Transverse colon (tissue), 4 donors: ENCODE results near the gene TENT4B. TPM values are rescaled to one million over a fixed set of nuclear protein-coding genes. Genes with fewer than 3 reads are reported as not detected.
A peak's percentile ranks its signal among the peaks of the same experiment; 100 is the strongest.

Experiments used
- DNase-seq: peaks from one replicate; pipeline ENCODE4 v3.0.0-alpha.2; 2019
- H3K27ac ChIP-seq, 4 donors: fragments of 200-600 bp; sonication (generic); 2 replicates each; pipeline ENCODE4 v1.5.1; 2016 to 2018; ENCODE audit warnings: inconsistent platforms in 4 of 4
- H3K27me3 ChIP-seq: fragments of 200-600 bp; sonication (generic); 2 replicates; pipeline ENCODE4 v1.5.1; 2017; ENCODE audit warnings: inconsistent platforms
- H3K36me3 ChIP-seq, 4 donors: fragments of 200-600 bp; sonication (generic); 2 replicates each; pipeline ENCODE4 v1.5.1; 2017 to 2019; ENCODE audit warnings: inconsistent platforms in 4 of 4
- H3K4me1 ChIP-seq, 4 donors: fragments of 200-600 bp; sonication (generic); 2 replicates each; pipeline ENCODE4 v1.5.1; 2017 to 2020; ENCODE audit warnings: inconsistent platforms in 4 of 4
- H3K4me3 ChIP-seq, 4 donors: fragments of 200-600 bp; sonication (generic); 1 replicate in 1 of 4; 2 replicates in 3 of 4; pipeline versions ENCODE4 v1.5.1 to v1.6.1; 2017 to 2019; ENCODE audit warnings: inconsistent platforms in 4 of 4
- H3K9me3 ChIP-seq, 2 donors: fragments of 200-600 bp; sonication (generic); 2 replicates each; pipeline ENCODE4 v1.5.1; 2017 to 2019; ENCODE audit warnings: inconsistent platforms in 2 of 2
- CTCF ChIP-seq, 5 experiments: fragments of 200-600 bp in 3 of 5; fragments of 450-650 bp in 2 of 5; sonication (generic) in 3 of 5; IDR thresholded peaks; 1 replicate in 2 of 5; 2 replicates in 3 of 5; pipeline ENCODE4 v1.5.1; 2016 to 2017; ENCODE audit warnings: antibody characterized with exemption in 5 of 5, inconsistent platforms in 3 of 5, mild to moderate bottlenecking in 2 of 5, moderate library complexity in 1 of 5
- EP300 ChIP-seq: sonication (generic); formaldehyde crosslinking; IDR thresholded peaks from one replicate; pipeline ENCODE4 v1.6.1; 2017; ENCODE audit warnings: antibody characterized with exemption, low read depth
- POLR2A ChIP-seq: fragments of 450-650 bp; IDR thresholded peaks from one replicate; pipeline ENCODE4 v1.6.1; 2016; ENCODE audit warnings: antibody characterized with exemption, mild to moderate bottlenecking, moderate library complexity
- POLR2AphosphoS5 ChIP-seq, 3 donors: sonication (generic); formaldehyde crosslinking; IDR thresholded peaks; one replicate each; pipeline ENCODE4 v1.6.1; 2016; ENCODE audit warnings: antibody characterized with exemption in 3 of 3
- WGBS, 2 donors: methylation state at CpG; one replicate each; pipeline ENCODE4 v1.1.5; 2018; ENCODE audit warnings: low coverage in 1 of 2; 5-methylcytosine and 5-hydroxymethylcytosine counted together
- in situ Hi-C, 4 donors: fragments of 200-750 bp; cut with MboI; loops; one replicate each; pipeline versions ENCODE4 v1.15.0 to v1.15.1; 2017; ENCODE audit warnings: low sequenced_read_pairs in 3 of 4, low pct_ligation_motif_present in 1 of 4, low pct_unique_long_range_greater_than_20kb in 1 of 4
- intact Hi-C: fragments of 100-400 bp; cut with DNase I; formaldehyde crosslinking; loops from one replicate; pipeline ENCODE4 v1.15.1; 2023; ENCODE audit warnings: low total_unique reads
- total RNA-seq, 4 donors: library from RNA; depleted of rRNA; stranded (reverse); fragments of >200 nt; gene quantifications; one replicate each; pipeline ENCODE4 v1.1.0, GENCODE V29; 2016

TENT4B gene
- total RNA-seq, 4 donors from 2014 or later, result 8.2 to 18.0 (median 13.0) TPM

DNA sequence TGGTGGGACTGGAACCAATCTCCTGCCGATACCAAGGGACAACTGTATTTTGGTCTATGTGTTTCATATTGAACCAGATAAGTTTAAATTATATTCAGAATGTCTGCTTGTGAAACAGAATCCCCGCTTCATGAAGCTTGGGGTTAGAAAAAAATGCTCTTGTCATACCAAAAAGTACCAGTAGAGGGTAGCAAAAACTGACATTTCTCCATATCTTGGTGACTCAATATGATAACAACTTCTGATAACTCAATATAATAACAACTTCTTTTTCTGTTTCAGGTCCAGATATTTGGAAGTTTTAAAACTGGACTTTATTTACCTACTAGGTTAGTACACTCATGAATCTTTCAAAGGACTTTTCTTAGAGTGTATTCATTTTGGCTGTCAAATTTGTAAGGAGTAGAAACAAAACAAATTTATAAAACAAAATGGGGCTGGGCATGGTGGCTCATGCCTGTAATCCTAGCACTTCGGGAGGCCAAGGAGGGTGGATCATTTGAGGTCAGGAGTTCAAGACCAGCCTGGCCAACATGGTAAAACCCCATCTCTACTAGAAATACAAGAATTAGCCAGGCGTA is 60.9 kb downstream of the TENT4B start:
- intact Hi-C loops, result loop anchor here (10.0 kb wide), 1 partner anchor 151 kb away; the partner anchor contains the start of gene BRD7
- Histone ChIP-seq H3K4me1 (peaks cover 18 to 21% (median 21%) of the 10 kb centered on the region in 4 donors), H3K27ac (no peak overlapping the region), H3K27me3 (no peaks in the 10 kb centered on the region), H3K4me3 (no peak overlapping the region), H3K9me3 (no peaks in the 10 kb centered on the region), H3K36me3 (peaks cover 0 to 34% (median 13%) of the 10 kb centered on the region in 4 donors)
- in situ Hi-C loops, result loop anchor here (10.0 kb wide), 2 partner anchors 141 to 189 kb away; partner anchors contain the start of gene CNEP1R1 (in 3 of the 4)
- DNase-seq, result no peak
- 51 to 60% methylated on average over 3 to 4 of the region's 4 CpGs for WGBS, 2 donors
- TF ChIP-seq POLR2AphosphoS5 (IDR thresholded peaks at IDR 0.05) (no peak), EP300 (no peak), CTCF (IDR thresholded peaks at IDR 0.05) (peak; percentile 83 to 87 (median 84))

- no peak overlapping the region for H3K4me3 ChIP-seq
- H3K4me1 ChIP-seq, result peaks cover 3 to 5% (median 4%) of the 10 kb centered on the region in 4 donors
- no peaks in the 10 kb centered on the region for H3K9me3 ChIP-seq
- TF ChIP-seq POLR2AphosphoS5 (IDR thresholded peaks at IDR 0.05) (no peak), EP300 (no peak)
- DNase-seq, result no peak
- in situ Hi-C loops (loop anchor here (10.0 kb wide), 2 partner anchors 139 to 191 kb away; partner anchors contain the start of gene CNEP1R1 (in 3 of the 4)), intact Hi-C loops (loop anchor here (10.0 kb wide), 1 partner anchor 149 kb away; the partner anchor contains the start of gene BRD7)
- H3K27me3 ChIP-seq, result no peaks in the 10 kb centered on the region
- H3K36me3 ChIP-seq, result peaks cover 0 to 38% (median 13%) of the 10 kb centered on the region in 4 donors
- no peak overlapping the region for H3K27ac ChIP-seq
- 89 to 92% methylated on average over 4 of the region's 4 CpGs for WGBS, 2 donors
Observed at GRCh38 chr16:50215680-50216079, 62.6 kb downstream of the TENT4B start.

DNA sequence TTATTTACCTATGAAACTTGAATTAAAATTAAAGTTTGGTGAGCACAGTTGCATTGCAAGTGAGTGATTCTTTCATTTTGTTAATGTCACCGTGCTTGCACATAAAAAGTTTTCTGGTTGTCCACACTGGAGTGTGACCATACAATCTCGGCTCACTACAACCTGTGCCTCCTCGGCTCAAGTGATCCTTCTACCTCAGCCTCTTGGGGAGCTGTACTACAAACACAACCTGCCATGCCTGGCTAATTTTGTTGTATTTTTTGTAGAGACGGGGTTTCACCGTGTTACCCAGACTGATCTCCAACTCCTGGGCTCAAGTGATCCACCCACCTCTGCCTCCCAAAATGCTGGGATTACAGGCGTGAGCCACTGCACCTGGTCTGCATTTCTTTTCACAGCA is 63.1 kb downstream of the TENT4B start:
- in situ Hi-C loops, result loop anchor here (10.0 kb wide), 2 partner anchors 139 to 191 kb away; partner anchors contain the start of gene CNEP1R1 (in 3 of the 4)
- WGBS, 2 donors, result 94% methylated on average over 4 to 6 of the region's 6 CpGs
- intact Hi-C loops, result loop anchor here (10.0 kb wide), 1 partner anchor 149 kb away; the partner anchor contains the start of gene BRD7

DNA sequence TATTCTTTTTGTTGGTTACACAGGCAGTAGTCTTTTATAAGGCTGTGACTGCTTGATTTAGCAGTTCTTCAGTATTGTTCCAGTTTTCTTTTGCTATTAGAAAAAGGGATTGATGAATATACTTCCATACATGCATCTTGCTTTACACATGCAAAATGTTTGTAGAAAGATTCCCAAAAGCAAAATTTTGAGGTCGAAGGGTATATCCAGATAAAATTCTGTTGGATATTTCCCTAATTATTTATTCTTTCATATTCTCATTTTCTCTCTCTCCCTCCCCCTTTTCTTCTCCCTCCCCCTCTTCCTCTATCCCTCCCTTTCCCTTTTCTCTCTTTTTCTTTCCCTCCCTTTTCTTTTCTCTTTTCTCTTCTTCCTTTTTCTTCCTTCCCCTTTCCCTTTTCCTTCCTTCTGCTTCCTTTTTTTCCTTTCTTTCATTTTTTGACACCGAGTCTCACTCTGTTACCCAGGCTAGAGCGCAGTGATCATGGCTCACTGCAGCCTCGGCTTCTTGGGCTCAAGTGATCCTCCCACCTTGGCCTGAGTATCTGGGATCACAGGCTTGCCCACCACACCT is 66.4 kb downstream of the TENT4B start:
- intact Hi-C loops (loop anchor here (10.0 kb wide), 1 partner anchor 145 kb away; the partner anchor contains the start of gene BRD7), in situ Hi-C loops (loop anchor here (10.0 kb wide), 2 partner anchors 135 to 195 kb away; partner anchors contain the start of gene CNEP1R1 (in 3 of the 4))
- 93 to 96% methylated on average over 3 to 4 of the region's 4 CpGs for WGBS, 2 donors
- no peaks in the 10 kb centered on the region for H3K9me3 ChIP-seq
- no peak overlapping the region for H3K27ac ChIP-seq
- DNase-seq, result no peak
- no peaks in the 10 kb centered on the region for H3K27me3 ChIP-seq
- no peak overlapping the region for H3K4me3 ChIP-seq
- no peaks in the 10 kb centered on the region for H3K4me1 ChIP-seq
- H3K36me3 ChIP-seq, result peaks cover 0 to 33% (median 13%) of the 10 kb centered on the region in 4 donors
- TF ChIP-seq POLR2AphosphoS5 (IDR thresholded peaks at IDR 0.05), result no peak
- TF ChIP-seq EP300, result no peak
- TF ChIP-seq CTCF (IDR thresholded peaks at IDR 0.05), result no peak
- TF ChIP-seq POLR2A, result no peak

More for the DNA sequence above, 63.1 kb downstream of the TENT4B start:
- Histone ChIP-seq H3K27me3 (no peaks in the 10 kb centered on the region), H3K36me3 (peaks cover 0 to 38% (median 13%) of the 10 kb centered on the region in 4 donors), H3K4me3 (no peak overlapping the region), H3K27ac (no peak overlapping the region), H3K9me3 (no peaks in the 10 kb centered on the region), H3K4me1 (no peaks in the 10 kb centered on the region)
- no peak for TF ChIP-seq POLR2AphosphoS5 (IDR thresholded peaks at IDR 0.05)
- no peak for TF ChIP-seq EP300
- no peak for TF ChIP-seq CTCF (IDR thresholded peaks at IDR 0.05)
- TF ChIP-seq POLR2A, result no peak
- no peak for DNase-seq
